D721Med (cell line): Measurements from ENCODE around the gene ATP6V0E2.

Experiments
- DNase-seq: peaks from one replicate; pipeline ENCODE4 v3.0.0; 2011; ENCODE audit warnings: low spot score; ENCODE audit not compliant: insufficient read length
- FAIRE-seq: peaks from 2 replicates; lab custom pipeline; 2011; peaks lifted over from hg19 to GRCh38; lab: Jason Lieb, UNC
- CTCF ChIP-seq: IDR thresholded peaks from 2 replicates; pipeline ENCODE4 v1.5.1; 2012; ENCODE audit warnings: mild to moderate bottlenecking, control low read depth; ENCODE audit not compliant: insufficient read depth; ENCODE audit errors: missing control alignments

Gene ATP6V0E2

GRCh38 chr7:149850007-149850594 lies 23.7 kb upstream of the ATP6V0E2 start:
- no peak for DNase-seq
- no peak for FAIRE-seq
- TF ChIP-seq CTCF: no peak

DNA sequence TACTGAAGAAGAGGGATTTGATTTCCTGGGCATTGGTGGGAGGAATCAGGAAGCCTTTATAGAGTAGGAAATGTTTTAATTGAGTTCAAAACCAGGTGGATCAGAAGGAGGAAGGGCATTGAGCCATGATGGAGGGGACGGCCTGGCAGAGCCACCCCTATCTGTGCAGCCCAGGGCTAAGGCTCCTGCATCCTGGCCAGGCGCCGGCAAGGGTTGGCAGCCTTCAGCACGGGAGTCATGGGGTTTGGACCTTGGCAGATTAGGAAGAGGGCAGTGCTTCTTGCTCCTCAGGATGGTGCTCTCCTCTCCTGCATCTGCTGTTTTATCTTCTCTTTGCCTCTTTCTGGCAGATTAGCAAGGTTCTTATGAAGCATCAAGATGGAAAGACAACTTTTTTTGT lies 23.1 kb upstream of the ATP6V0E2 start:
- no peak for FAIRE-seq
- DNase-seq: no peak
- no peak for TF ChIP-seq CTCF

GRCh38 chr7:149851449-149851848 lies 22.3 kb upstream of the ATP6V0E2 start:
- DNase-seq (no peak), FAIRE-seq (no peak)
- no peak for TF ChIP-seq CTCF

DNA sequence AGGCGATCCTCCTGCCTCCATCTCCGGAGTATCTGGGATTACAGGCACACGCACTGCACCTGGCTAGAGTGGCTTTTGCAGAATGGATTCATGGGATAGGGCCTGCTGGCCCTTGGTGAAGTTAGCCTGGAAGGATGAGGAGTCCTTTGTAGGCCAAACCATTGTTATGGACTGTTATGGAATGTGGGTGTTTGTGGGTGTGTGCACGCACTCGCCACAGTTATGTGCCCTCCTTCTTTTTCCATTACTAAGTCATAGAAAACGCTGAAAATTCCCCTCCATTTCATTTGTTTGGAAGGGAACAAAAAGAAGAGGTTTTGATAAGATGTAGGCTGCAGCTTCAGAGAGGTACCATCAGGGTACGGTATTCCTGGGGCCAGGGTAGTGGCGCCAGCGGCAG lies 20.6 kb upstream of the ATP6V0E2 start:
- FAIRE-seq (no peak), DNase-seq (no peak)
- no peak for TF ChIP-seq CTCF

DNA sequence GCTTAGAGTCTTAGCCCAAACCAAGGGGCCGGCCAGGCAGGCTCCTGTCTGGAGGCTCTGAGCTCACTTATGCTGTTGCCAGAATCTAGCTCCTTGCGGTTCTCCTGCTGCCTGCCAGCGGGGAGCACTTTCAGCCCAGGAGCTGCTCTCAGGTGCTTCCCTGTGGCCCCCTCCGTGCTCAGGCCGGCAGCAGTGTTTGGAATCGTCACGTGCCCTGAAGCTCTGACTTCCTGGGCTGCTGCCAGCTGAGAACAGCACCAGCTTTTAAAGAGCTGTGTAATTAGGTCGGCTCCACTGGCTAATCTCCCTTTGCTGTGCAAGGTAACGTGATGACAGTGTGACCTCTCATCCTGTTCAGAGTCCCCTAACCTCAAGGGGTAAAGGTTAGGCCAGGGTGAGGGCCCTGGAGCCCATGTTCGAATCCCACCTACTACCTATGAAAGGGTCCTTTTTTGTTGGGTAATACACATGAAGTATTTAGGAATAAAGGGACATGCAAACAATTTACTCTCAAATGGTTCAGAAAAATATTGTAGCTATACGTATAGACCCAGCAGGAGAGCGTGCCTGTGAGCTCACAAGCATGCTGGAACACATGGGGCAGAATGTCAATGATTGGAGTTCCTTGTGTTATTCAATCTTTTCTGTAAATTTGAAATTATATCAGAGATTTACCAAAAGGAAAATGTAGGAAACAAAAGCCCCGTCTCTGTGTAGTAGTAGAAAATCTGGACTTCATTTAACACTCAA lies 19.0 kb upstream of the ATP6V0E2 start:
- FAIRE-seq: no peak
- peak; percentile 78 for DNase-seq
- no peak for TF ChIP-seq CTCF

GRCh38 chr7:149855361-149856305 lies 18.1 kb upstream of the ATP6V0E2 start:
- no peak for TF ChIP-seq CTCF
- FAIRE-seq (no peak), DNase-seq (no peak)
